GM12878 (cell line): ENCODE results near the gene USP34. TPM values are rescaled to one million over a fixed set of nuclear protein-coding genes. Genes with fewer than 3 reads are reported as not detected.
A peak's percentile ranks its signal among the peaks of the same experiment; 100 is the strongest.

Source experiments
- BMI1 ChIP-seq: fragments of 450-650 bp; IDR thresholded peaks from 2 replicates; pipeline ENCODE4 v1.6.1; 2016; ENCODE audit warnings: mild to moderate bottlenecking, moderate library complexity, borderline replicate concordance
- CREB1 ChIP-seq: IDR thresholded peaks from 2 replicates; pipeline ENCODE4 v1.6.1; 2012; ENCODE audit warnings: low read depth, mild to moderate bottlenecking, inconsistent platforms
- EED ChIP-seq: sonication (generic); IDR thresholded peaks from 2 replicates; pipeline ENCODE4 v1.6.1; 2016; ENCODE audit warnings: antibody characterized with exemption, low read depth
- FOXK2 ChIP-seq: fragments of 450-650 bp; IDR thresholded peaks from 2 replicates; pipeline ENCODE4 v1.6.1; 2017; ENCODE audit warnings: mild to moderate bottlenecking, moderate library complexity
- HDGF ChIP-seq: fragments of 450-650 bp; IDR thresholded peaks from 2 replicates; pipeline ENCODE4 v1.6.1; 2016; ENCODE audit warnings: antibody characterized with exemption
- MYC ChIP-seq: IDR thresholded peaks from 2 replicates; pipeline ENCODE4 v1.6.1; 2011; ENCODE audit warnings: mild to moderate bottlenecking, low read length, moderate library complexity, inconsistent platforms; ENCODE audit not compliant: insufficient read depth, insufficient replicate concordance, insufficient read length, severe bottlenecking
- NFXL1 ChIP-seq: fragments of 450-650 bp; IDR thresholded peaks from 2 replicates; pipeline ENCODE4 v1.6.1; 2017; ENCODE audit warnings: antibody characterized with exemption, mild to moderate bottlenecking, borderline replicate concordance
- NFYB ChIP-seq: IDR thresholded peaks from 2 replicates; pipeline ENCODE4 v1.6.1; 2011; ENCODE audit warnings: low read depth, mild to moderate bottlenecking, low read length, improper control_type of control experiment, moderate library complexity; ENCODE audit not compliant: insufficient read depth
- POU2F2 ChIP-seq: IDR thresholded peaks from 3 replicates; pipeline ENCODE4 v1.6.1; 2011; ENCODE audit warnings: low read depth, mild to moderate bottlenecking, low read length, borderline replicate concordance
- SIN3A ChIP-seq: IDR thresholded peaks from 2 replicates; pipeline ENCODE4 v1.6.1; 2012; ENCODE audit warnings: low read depth, low read length, improper control_type of control experiment
- SIX5 ChIP-seq: IDR thresholded peaks from 2 replicates; pipeline ENCODE4 v1.6.1; 2011; ENCODE audit warnings: mild to moderate bottlenecking, low read depth, low read length, moderate library complexity; ENCODE audit not compliant: severe bottlenecking
- SMAD5 ChIP-seq: IDR thresholded peaks from 2 replicates; pipeline ENCODE4 v1.6.1; 2016; ENCODE audit warnings: antibody characterized with exemption, low read depth
- STAT1 ChIP-seq: fragments of 450-650 bp; conservative IDR thresholded peaks from 2 replicates; pipeline ENCODE4 v1.6.1; 2014; ENCODE audit warnings: antibody characterized with exemption, mild to moderate bottlenecking
- ZBED1 ChIP-seq: IDR thresholded peaks from 2 replicates; pipeline ENCODE4 v1.6.1; 2016; ENCODE audit warnings: borderline replicate concordance
- ZSCAN29 ChIP-seq: fragments of 450-650 bp; IDR thresholded peaks from 2 replicates; pipeline ENCODE4 v1.6.1; 2017; ENCODE audit warnings: mild to moderate bottlenecking, moderate library complexity
- polyA plus RNA-seq, 11 experiments: library from polyadenylated mRNA; depleted of rRNA in 4 of 11; unstranded in 6 of 11; stranded (reverse) in 5 of 11; fragments of >200 nt; fragmentation: Nextera tagmentation in 4 of 11; fragmentation: Illumina TruSeq in 1 of 11; extraction: Ambion mirVana in 4 of 11; extraction: Trizol in 1 of 11; gene quantifications; 1 replicate in 1 of 11; 2 replicates in 10 of 11; pipeline versions ENCODE4 v1.2.1 to v1.2.3, GENCODE V29; 2011 to 2016; ENCODE audit warnings: inconsistent platforms in 2 of 11, missing spikeins in 2 of 11, low read depth in 1 of 11
- total RNA-seq, 4 experiments: library from RNA; depleted of rRNA in 3 of 4; stranded (reverse); fragments of >200 nt in 3 of 4; fragmentation: Illumina TruSeq in 1 of 4; extraction: Trizol in 1 of 4; gene quantifications; 2 replicates each; pipeline versions ENCODE4 v1.2.1 to v1.2.3, GENCODE V29; 2013 to 2021
- TF ChIP-seq, protein P1 (sequence below): IDR thresholded peaks from 2 replicates; pipeline ENCODE4 v1.6.1; 2012; ENCODE audit warnings: improper control_type of control experiment, low read depth, low read length; ENCODE audit not compliant: insufficient replicate concordance
- TF ChIP-seq, protein P2 (sequence below): fragments of 450-650 bp; IDR thresholded peaks from 2 replicates; pipeline ENCODE4 v1.6.1; 2017; ENCODE audit warnings: mild to moderate bottlenecking, low read depth, inconsistent platforms; ENCODE audit not compliant: poor library complexity, severe bottlenecking
- TF ChIP-seq, protein P3 (sequence below): fragments of 450-650 bp; formaldehyde crosslinking; IDR thresholded peaks from 2 replicates; pipeline ENCODE4 v1.4.0; 2020; ENCODE audit warnings: mild to moderate bottlenecking, moderate library complexity

Gene USP34
- total and polyA plus RNA-seq, 10 of the 15 experiments (the other 5 are each of a cell fraction or from before 2014, with no cell fraction given), result 26.2 to 106 (median 62.1) TPM

DNA sequence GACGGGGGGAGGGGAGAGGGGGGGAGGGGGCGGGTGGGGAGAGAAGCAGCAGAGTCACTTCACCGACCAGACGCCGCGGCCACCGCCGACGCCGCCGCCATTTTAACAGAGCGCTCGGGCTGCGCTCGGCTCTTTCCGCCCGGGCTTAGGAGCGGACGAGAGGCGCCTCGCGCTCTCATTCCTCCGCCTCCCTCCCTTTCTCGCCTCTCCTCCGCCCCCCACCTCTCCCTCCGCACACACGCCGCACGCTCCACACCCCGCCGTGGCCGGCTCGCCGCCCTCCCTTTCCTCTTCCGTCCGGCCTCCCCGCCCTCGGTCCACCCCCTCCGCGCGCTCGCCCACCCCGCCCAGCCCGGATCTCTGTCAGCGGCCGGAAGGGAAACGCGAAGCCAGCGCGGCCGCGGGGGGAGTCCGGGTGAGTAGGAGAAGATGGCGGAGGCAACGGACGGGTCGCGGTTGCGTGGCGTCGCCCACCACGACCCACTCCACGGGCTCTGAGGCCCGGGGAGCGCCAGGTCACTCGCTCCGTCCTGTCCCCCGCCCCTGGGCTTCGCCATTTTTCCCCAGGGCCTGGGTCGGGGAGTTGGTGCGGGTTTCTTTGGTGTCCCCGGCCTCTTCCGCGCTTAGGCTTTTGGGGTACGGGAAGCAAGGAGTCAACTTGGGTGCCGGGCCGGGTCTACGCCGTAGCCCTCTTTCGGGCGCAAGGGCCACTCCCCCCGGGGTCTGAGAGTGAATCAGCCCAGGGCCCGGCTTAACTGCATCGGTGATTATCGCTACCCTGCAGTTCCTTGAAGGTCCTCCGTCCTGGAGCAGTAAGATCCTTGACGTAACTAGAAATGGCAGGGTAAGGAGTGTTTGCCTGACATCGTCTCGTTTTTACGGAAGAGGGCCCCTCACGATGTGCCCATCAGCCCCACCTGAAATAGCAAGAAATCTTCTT is at the start of gene USP34 (continued):
- TF ChIP-seq, protein P1, sequence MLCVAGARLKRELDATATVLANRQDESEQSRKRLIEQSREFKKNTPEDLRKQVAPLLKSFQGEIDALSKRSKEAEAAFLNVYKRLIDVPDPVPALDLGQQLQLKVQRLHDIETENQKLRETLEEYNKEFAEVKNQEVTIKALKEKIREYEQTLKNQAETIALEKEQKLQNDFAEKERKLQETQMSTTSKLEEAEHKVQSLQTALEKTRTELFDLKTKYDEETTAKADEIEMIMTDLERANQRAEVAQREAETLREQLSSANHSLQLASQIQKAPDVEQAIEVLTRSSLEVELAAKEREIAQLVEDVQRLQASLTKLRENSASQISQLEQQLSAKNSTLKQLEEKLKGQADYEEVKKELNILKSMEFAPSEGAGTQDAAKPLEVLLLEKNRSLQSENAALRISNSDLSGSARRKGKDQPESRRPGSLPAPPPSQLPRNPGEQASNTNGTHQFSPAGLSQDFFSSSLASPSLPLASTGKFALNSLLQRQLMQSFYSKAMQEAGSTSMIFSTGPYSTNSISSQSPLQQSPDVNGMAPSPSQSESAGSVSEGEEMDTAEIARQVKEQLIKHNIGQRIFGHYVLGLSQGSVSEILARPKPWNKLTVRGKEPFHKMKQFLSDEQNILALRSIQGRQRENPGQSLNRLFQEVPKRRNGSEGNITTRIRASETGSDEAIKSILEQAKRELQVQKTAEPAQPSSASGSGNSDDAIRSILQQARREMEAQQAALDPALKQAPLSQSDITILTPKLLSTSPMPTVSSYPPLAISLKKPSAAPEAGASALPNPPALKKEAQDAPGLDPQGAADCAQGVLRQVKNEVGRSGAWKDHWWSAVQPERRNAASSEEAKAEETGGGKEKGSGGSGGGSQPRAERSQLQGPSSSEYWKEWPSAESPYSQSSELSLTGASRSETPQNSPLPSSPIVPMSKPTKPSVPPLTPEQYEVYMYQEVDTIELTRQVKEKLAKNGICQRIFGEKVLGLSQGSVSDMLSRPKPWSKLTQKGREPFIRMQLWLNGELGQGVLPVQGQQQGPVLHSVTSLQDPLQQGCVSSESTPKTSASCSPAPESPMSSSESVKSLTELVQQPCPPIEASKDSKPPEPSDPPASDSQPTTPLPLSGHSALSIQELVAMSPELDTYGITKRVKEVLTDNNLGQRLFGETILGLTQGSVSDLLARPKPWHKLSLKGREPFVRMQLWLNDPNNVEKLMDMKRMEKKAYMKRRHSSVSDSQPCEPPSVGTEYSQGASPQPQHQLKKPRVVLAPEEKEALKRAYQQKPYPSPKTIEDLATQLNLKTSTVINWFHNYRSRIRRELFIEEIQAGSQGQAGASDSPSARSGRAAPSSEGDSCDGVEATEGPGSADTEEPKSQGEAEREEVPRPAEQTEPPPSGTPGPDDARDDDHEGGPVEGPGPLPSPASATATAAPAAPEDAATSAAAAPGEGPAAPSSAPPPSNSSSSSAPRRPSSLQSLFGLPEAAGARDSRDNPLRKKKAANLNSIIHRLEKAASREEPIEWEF, result no peak
- TF ChIP-seq HDGF (peak; percentile 96), ZSCAN29 (peak; percentile 83), FOXK2 (no peak; the same call in 1 of the 2 replicates), ZBED1 (no peak), POU2F2 (peak; percentile 71; the same call in 2 of the 3 replicates), SIN3A (peak; percentile 61; the same call in 1 of the 2 replicates), BMI1 (no peak), NFXL1 (no peak), NFYB (no peak), STAT1 (0 out of 2 replicates have a peak, but pooled peaks have one; percentile 59), MYC (no peak), CREB1 (peak; percentile 74), SIX5 (peak; percentile 22), SMAD5 (peak; percentile 81), EED (no peak)
- TF ChIP-seq, protein P2, sequence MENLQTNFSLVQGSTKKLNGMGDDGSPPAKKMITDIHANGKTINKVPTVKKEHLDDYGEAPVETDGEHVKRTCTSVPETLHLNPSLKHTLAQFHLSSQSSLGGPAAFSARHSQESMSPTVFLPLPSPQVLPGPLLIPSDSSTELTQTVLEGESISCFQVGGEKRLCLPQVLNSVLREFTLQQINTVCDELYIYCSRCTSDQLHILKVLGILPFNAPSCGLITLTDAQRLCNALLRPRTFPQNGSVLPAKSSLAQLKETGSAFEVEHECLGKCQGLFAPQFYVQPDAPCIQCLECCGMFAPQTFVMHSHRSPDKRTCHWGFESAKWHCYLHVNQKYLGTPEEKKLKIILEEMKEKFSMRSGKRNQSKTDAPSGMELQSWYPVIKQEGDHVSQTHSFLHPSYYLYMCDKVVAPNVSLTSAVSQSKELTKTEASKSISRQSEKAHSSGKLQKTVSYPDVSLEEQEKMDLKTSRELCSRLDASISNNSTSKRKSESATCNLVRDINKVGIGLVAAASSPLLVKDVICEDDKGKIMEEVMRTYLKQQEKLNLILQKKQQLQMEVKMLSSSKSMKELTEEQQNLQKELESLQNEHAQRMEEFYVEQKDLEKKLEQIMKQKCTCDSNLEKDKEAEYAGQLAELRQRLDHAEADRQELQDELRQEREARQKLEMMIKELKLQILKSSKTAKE, result no peak
- TF ChIP-seq, protein P3, sequence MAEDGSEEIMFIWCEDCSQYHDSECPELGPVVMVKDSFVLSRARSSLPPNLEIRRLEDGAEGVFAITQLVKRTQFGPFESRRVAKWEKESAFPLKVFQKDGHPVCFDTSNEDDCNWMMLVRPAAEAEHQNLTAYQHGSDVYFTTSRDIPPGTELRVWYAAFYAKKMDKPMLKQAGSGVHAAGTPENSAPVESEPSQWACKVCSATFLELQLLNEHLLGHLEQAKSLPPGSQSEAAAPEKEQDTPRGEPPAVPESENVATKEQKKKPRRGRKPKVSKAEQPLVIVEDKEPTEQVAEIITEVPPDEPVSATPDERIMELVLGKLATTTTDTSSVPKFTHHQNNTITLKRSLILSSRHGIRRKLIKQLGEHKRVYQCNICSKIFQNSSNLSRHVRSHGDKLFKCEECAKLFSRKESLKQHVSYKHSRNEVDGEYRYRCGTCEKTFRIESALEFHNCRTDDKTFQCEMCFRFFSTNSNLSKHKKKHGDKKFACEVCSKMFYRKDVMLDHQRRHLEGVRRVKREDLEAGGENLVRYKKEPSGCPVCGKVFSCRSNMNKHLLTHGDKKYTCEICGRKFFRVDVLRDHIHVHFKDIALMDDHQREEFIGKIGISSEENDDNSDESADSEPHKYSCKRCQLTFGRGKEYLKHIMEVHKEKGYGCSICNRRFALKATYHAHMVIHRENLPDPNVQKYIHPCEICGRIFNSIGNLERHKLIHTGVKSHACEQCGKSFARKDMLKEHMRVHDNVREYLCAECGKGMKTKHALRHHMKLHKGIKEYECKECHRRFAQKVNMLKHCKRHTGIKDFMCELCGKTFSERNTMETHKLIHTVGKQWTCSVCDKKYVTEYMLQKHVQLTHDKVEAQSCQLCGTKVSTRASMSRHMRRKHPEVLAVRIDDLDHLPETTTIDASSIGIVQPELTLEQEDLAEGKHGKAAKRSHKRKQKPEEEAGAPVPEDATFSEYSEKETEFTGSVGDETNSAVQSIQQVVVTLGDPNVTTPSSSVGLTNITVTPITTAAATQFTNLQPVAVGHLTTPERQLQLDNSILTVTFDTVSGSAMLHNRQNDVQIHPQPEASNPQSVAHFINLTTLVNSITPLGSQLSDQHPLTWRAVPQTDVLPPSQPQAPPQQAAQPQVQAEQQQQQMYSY (CRISPR knock-in tag), result no peak
